HepG2 (cell line): ENCODE measurements around the gene ZNF500. TPM values are rescaled to one million over a fixed set of nuclear protein-coding genes. Genes with fewer than 3 reads are reported as not detected.

Source experiments
- ARNT ChIP-seq: fragments of 450-650 bp; IDR thresholded peaks from 2 replicates; pipeline ENCODE4 v1.6.1; 2017
- ELF4 ChIP-seq: sonication (generic); formaldehyde crosslinking; IDR thresholded peaks from 2 replicates; pipeline ENCODE4 v1.5.0; 2020; ENCODE audit warnings: missing genetic modification reagents, mild to moderate bottlenecking, moderate library complexity, borderline replicate concordance
- FOXK1 ChIP-seq: sonication (generic); formaldehyde crosslinking; IDR thresholded peaks from 2 replicates; pipeline ENCODE4 v1.4.0; 2020; ENCODE audit warnings: low read depth, missing genetic modification reagents, borderline replicate concordance
- HMGXB3 ChIP-seq: sonication (generic); formaldehyde crosslinking; IDR thresholded peaks from 2 replicates; pipeline ENCODE4 v1.4.0; 2020; ENCODE audit warnings: missing genetic modification reagents, borderline replicate concordance
- KDM5A ChIP-seq: fragments of 200-600 bp; sonication (generic); IDR thresholded peaks from 2 replicates; pipeline ENCODE4 v1.7.0; 2018; ENCODE audit warnings: antibody characterized with exemption, mild to moderate bottlenecking, low read length, borderline replicate concordance
- MBNL3 ChIP-seq: fragments of 250-450 bp; sonication (Bioruptor Pico); conservative IDR thresholded peaks from 2 replicates; pipeline ENCODE4 v1.8.0; 2022; ENCODE audit warnings: mild to moderate bottlenecking, inconsistent platforms
- MIER2 ChIP-seq: IDR thresholded peaks from 2 replicates; pipeline ENCODE4 v1.6.1; 2016; ENCODE audit warnings: missing biosample characterization, missing genetic modification reagents
- MLLT10 ChIP-seq: sonication (generic); formaldehyde crosslinking; IDR thresholded peaks from 2 replicates; pipeline ENCODE4 v1.4.0; 2020; ENCODE audit warnings: missing genetic modification reagents
- MLXIP ChIP-seq: sonication (generic); formaldehyde crosslinking; IDR thresholded peaks from 2 replicates; pipeline ENCODE4 v1.9.0; 2021; ENCODE audit warnings: missing genetic modification reagents, borderline replicate concordance
- MYPOP ChIP-seq: sonication (generic); formaldehyde crosslinking; IDR thresholded peaks from 2 replicates; pipeline ENCODE4 v1.8.1; 2023; ENCODE audit warnings: mild to moderate bottlenecking, moderate library complexity, missing genetic modification reagents
- RORA ChIP-seq: sonication (generic); formaldehyde crosslinking; IDR thresholded peaks from 2 replicates; pipeline ENCODE4 v1.5.0; 2020; ENCODE audit warnings: mild to moderate bottlenecking, missing genetic modification reagents, moderate library complexity
- TSC22D2 ChIP-seq: sonication (generic); formaldehyde crosslinking; IDR thresholded peaks from 2 replicates; pipeline ENCODE4 v1.5.1; 2020; ENCODE audit warnings: missing genetic modification reagents, mild to moderate bottlenecking, borderline replicate concordance
- ZIK1 ChIP-seq: sonication (generic); formaldehyde crosslinking; IDR thresholded peaks from 2 replicates; pipeline ENCODE4 v1.5.0; 2020; ENCODE audit warnings: mild to moderate bottlenecking, low read depth, missing genetic modification reagents, borderline replicate concordance
- ZNF703 ChIP-seq: sonication (generic); formaldehyde crosslinking; IDR thresholded peaks from 2 replicates; pipeline ENCODE4 v1.5.1; 2020; ENCODE audit warnings: missing genetic modification reagents, mild to moderate bottlenecking, moderate library complexity, borderline replicate concordance
- ZNF75D ChIP-seq: sonication (generic); formaldehyde crosslinking; IDR thresholded peaks from 2 replicates; pipeline ENCODE4 v1.8.1; 2023; ENCODE audit warnings: missing genetic modification reagents, mild to moderate bottlenecking, borderline replicate concordance
- ZNF780A ChIP-seq: sonication (generic); formaldehyde crosslinking; IDR thresholded peaks from 2 replicates; pipeline ENCODE4 v1.8.0; 2022; ENCODE audit warnings: mild to moderate bottlenecking, missing genetic modification reagents, moderate library complexity
- polyA plus RNA-seq, 8 experiments: library from polyadenylated mRNA; depleted of rRNA in 3 of 8; stranded (reverse) in 7 of 8; unstranded in 1 of 8; fragments of >200 nt; fragmentation: Illumina TruSeq in 4 of 8; extraction: Trizol in 4 of 8; gene quantifications; 2 replicates each; pipeline versions ENCODE4 v1.2.1 to v1.2.3, GENCODE V29; 2011 to 2016; ENCODE audit warnings: low read depth in 4 of 8, missing spikeins in 1 of 8, mixed read lengths in 1 of 8; ENCODE audit not compliant: insufficient read depth in 1 of 8
- total RNA-seq, 5 experiments: library from RNA; depleted of rRNA; stranded (reverse); fragments of >200 nt; fragmentation: Illumina TruSeq; extraction: Trizol; gene quantifications; 2 replicates each; pipeline ENCODE4 v1.2.3, GENCODE V29; 2016; ENCODE audit warnings: low read depth in 1 of 5
- TF ChIP-seq, protein P1 (sequence below): sonication (generic); formaldehyde crosslinking; IDR thresholded peaks from 2 replicates; pipeline ENCODE4 v1.4.0; 2020; ENCODE audit warnings: missing genetic modification reagents
- TF ChIP-seq, protein P2 (sequence below): sonication (generic); formaldehyde crosslinking; IDR thresholded peaks from 2 replicates; pipeline ENCODE4 v1.5.1; 2020; ENCODE audit warnings: missing genetic modification reagents, mild to moderate bottlenecking, borderline replicate concordance

Gene ZNF500
- total and polyA plus RNA-seq, 2 of the 13 experiments (the other 11 are each of a cell fraction or from before 2014, with no cell fraction given) = 6.1 to 12.2 TPM

GRCh38 chr16:4800290-4801041 lies 33.5 kb upstream of the ZNF500 start (continued):
- TF ChIP-seq, protein P1, sequence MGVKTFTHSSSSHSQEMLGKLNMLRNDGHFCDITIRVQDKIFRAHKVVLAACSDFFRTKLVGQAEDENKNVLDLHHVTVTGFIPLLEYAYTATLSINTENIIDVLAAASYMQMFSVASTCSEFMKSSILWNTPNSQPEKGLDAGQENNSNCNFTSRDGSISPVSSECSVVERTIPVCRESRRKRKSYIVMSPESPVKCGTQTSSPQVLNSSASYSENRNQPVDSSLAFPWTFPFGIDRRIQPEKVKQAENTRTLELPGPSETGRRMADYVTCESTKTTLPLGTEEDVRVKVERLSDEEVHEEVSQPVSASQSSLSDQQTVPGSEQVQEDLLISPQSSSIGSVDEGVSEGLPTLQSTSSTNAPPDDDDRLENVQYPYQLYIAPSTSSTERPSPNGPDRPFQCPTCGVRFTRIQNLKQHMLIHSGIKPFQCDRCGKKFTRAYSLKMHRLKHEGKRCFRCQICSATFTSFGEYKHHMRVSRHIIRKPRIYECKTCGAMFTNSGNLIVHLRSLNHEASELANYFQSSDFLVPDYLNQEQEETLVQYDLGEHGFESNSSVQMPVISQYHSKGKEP = no peak
- no peak for TF ChIP-seq ARNT
- TF ChIP-seq ZNF75D (CRISPR knock-in tag) = no peak
- no peak for TF ChIP-seq MIER2 (CRISPR knock-in tag)
- TF ChIP-seq KDM5A = no peak
- TF ChIP-seq, protein P2, sequence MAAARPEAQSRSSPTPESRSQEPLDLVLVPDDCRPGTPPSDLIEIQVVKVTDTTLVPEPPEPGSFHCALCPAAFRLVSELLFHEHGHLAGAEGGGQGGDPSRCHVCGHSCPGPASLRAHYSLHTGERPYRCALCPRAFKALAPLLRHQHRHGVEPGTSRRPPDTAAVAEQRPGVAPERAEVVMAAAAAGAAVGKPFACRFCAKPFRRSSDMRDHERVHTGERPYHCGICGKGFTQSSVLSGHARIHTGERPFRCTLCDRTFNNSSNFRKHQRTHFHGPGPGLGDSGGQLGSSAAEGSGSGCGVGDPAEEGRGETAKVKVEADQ = no peak
- no peak for TF ChIP-seq ELF4 (CRISPR knock-in tag)
- no peak for TF ChIP-seq MLLT10 (CRISPR knock-in tag)
- no peak for TF ChIP-seq MLXIP (CRISPR knock-in tag)
- no peak for TF ChIP-seq ZNF703 (CRISPR knock-in tag)
- no peak for TF ChIP-seq ZNF780A (CRISPR knock-in tag)
- TF ChIP-seq MBNL3 = no peak
- no peak for TF ChIP-seq RORA
- TF ChIP-seq TSC22D2 (CRISPR knock-in tag) = no peak
- TF ChIP-seq HMGXB3 (CRISPR knock-in tag) = no peak
- no peak for TF ChIP-seq ZIK1 (CRISPR knock-in tag)
- no peak for TF ChIP-seq FOXK1 (CRISPR knock-in tag)
- no peak for TF ChIP-seq MYPOP (CRISPR knock-in tag)
